ENCODE data around the gene COG5.
"Not testable (repeated sequence)": the region's sequence is repeated elsewhere in the genome, so short reads cannot be mapped to it uniquely, and the experiment has no call there.

Gene COG5

GRCh38 chr7:107164092-107164491 is 399.6 kb downstream of the COG5 start:
- TF ChIP-seq ZNF274 (IDR thresholded peaks at IDR 0.05; ENCODE audit: low read depth, low read length) (no peak), YY1 (IDR thresholded peaks at IDR 0.05; ENCODE audit: insufficient read depth, insufficient read length) (no peak)
- Histone ChIP-seq H3K4me3 (ENCODE audit: insufficient read length, low read depth) (no peak overlapping the region), H3K4me1 (ENCODE audit: insufficient read depth, insufficient read length) (no peaks in the 10 kb centered on the region), H3K9ac (ENCODE audit: insufficient read length, low read depth) (no peak overlapping the region), H3K27me3 (ENCODE audit: insufficient read depth, insufficient read length) (no peaks in the 10 kb centered on the region), H3K36me3 (ENCODE audit: insufficient read depth, insufficient read length, low read length) (no peaks in the 10 kb centered on the region), H3K9me3 (ENCODE audit: insufficient read depth, low read length) (no peaks in the 10 kb centered on the region)
- DNase-seq (ENCODE audit: low read depth, low spot score) = no peak

DNA sequence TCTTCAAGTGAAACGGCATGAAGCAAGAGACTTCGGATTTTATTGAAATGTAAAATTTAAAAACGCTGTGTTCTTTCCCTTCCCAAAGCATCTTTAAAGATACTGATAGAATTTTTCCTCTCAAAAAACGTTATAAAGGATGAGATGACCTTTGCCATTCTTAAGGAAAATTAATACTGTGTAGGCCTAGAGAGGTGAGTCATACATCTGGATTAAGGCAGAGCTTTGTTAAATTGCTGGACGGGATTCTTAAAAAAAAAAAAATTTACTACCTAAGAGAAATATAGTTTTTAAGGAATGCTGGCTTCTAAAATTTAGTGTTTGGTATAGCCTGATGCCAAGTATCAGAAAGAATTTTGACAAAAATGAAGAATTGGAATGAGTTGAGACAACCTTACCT is 401.2 kb downstream of the COG5 start:
- no peak overlapping the region for H3K4me3 ChIP-seq (ENCODE audit: insufficient read length, low read depth)
- no peaks in the 10 kb centered on the region for H3K4me1 ChIP-seq (ENCODE audit: insufficient read depth, insufficient read length)
- TF ChIP-seq YY1 (IDR thresholded peaks at IDR 0.05; ENCODE audit: insufficient read depth, insufficient read length) (no peak), ZNF274 (IDR thresholded peaks at IDR 0.05; ENCODE audit: low read depth, low read length) (no peak), SUZ12 (IDR thresholded peaks at IDR 0.05; ENCODE audit: extremely low read depth, insufficient read depth, insufficient read length) (no peak)
- H3K27me3 ChIP-seq (ENCODE audit: insufficient read depth, insufficient read length) = no peaks in the 10 kb centered on the region
- no peaks in the 10 kb centered on the region for H3K36me3 ChIP-seq (ENCODE audit: insufficient read depth, insufficient read length, low read length)
- no peaks in the 10 kb centered on the region for H3K9me3 ChIP-seq (ENCODE audit: insufficient read depth, low read length)
- H3K9ac ChIP-seq (ENCODE audit: insufficient read length, low read depth) = no peak overlapping the region
- no peak for DNase-seq (ENCODE audit: low read depth, low spot score)

DNA sequence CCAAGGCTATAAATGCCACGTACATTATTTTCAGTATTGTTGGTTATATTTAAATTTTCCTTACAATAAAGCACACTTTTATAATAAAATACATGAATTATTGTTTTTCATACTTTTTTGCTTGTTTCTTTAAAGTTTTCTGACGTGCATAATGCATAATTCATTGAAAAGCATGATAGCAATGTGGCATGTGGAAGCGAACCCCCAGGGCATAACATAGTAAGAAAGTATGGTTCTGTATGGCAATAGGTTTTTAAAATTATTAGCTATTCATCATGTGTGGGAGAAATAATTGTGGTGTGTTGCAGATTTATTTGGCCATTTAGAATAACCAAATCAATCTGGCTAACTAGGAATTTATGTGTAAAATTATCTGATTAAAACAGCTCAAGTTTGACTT is 402.3 kb downstream of the COG5 start:
- no peaks in the 10 kb centered on the region for H3K36me3 ChIP-seq (ENCODE audit: insufficient read depth, insufficient read length, low read length)
- H3K27me3 ChIP-seq (ENCODE audit: insufficient read depth, insufficient read length) = no peaks in the 10 kb centered on the region
- H3K4me1 ChIP-seq (ENCODE audit: insufficient read depth, insufficient read length) = no peaks in the 10 kb centered on the region
- TF ChIP-seq ZNF274 (IDR thresholded peaks at IDR 0.05; ENCODE audit: low read depth, low read length) (no peak), SUZ12 (IDR thresholded peaks at IDR 0.05; ENCODE audit: extremely low read depth, insufficient read depth, insufficient read length) (no peak), YY1 (IDR thresholded peaks at IDR 0.05; ENCODE audit: insufficient read depth, insufficient read length) (no peak)
- no peak overlapping the region for H3K9ac ChIP-seq (ENCODE audit: insufficient read length, low read depth)
- H3K9me3 ChIP-seq (ENCODE audit: insufficient read depth, low read length) = no peaks in the 10 kb centered on the region
- H3K4me3 ChIP-seq (ENCODE audit: insufficient read length, low read depth) = no peak overlapping the region
- DNase-seq (ENCODE audit: low read depth, low spot score) = no peak

- Histone ChIP-seq H3K4me3 (ENCODE audit: insufficient read length, low read depth) (no peak overlapping the region), H3K9me3 (ENCODE audit: insufficient read depth, low read length) (no peaks in the 10 kb centered on the region), H3K27me3 (ENCODE audit: insufficient read depth, insufficient read length) (no peaks in the 10 kb centered on the region), H3K9ac (ENCODE audit: insufficient read length, low read depth) (no peak overlapping the region), H3K4me1 (ENCODE audit: insufficient read depth, insufficient read length) (no peaks in the 10 kb centered on the region), H3K36me3 (ENCODE audit: insufficient read depth, insufficient read length, low read length) (no peaks in the 10 kb centered on the region)
- TF ChIP-seq ZNF274 (IDR thresholded peaks at IDR 0.05; ENCODE audit: low read depth, low read length) = no peak
- TF ChIP-seq SUZ12 (IDR thresholded peaks at IDR 0.05; ENCODE audit: extremely low read depth, insufficient read depth, insufficient read length) = no peak
- DNase-seq (ENCODE audit: low read depth, low spot score) = no peak
Measured at GRCh38 chr7:107160389-107160788, 403.3 kb downstream of the COG5 start.

DNA sequence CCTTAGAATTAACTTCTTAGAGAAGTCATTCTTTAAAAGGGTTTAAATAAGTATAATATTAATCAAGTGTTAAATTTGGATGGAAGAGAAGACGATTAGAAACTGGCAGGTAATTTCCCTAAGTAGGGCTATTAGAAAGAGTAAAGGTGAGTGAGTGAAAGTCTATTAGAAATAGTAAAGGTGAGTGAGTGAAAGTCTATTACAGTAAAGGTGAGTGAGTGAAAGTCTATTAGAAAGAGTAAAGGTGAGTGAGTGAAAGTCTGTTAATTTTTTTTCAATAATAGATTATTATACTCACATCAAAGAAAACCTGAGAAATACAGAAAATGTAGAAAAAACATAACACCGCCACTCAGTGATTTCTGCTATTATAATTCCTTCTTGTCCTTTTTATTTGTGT is 405.7 kb downstream of the COG5 start:
- DNase-seq (ENCODE audit: low read depth, low spot score) = no peak
- H3K27me3 ChIP-seq (ENCODE audit: insufficient read depth, insufficient read length) = no peaks in the 10 kb centered on the region
- no peaks in the 10 kb centered on the region for H3K9me3 ChIP-seq (ENCODE audit: insufficient read depth, low read length)
- H3K4me3 ChIP-seq (ENCODE audit: insufficient read length, low read depth) = no peak overlapping the region
- no peaks in the 10 kb centered on the region for H3K4me1 ChIP-seq (ENCODE audit: insufficient read depth, insufficient read length)
- TF ChIP-seq YY1 (IDR thresholded peaks at IDR 0.05; ENCODE audit: insufficient read depth, insufficient read length) = no peak
- TF ChIP-seq SUZ12 (IDR thresholded peaks at IDR 0.05; ENCODE audit: extremely low read depth, insufficient read depth, insufficient read length) = no peak
- TF ChIP-seq ZNF274 (IDR thresholded peaks at IDR 0.05; ENCODE audit: low read depth, low read length) = no peak
- H3K36me3 ChIP-seq (ENCODE audit: insufficient read depth, insufficient read length, low read length) = no peaks in the 10 kb centered on the region
- H3K9ac ChIP-seq (ENCODE audit: insufficient read length, low read depth) = no peak overlapping the region

GRCh38 chr7:107157091-107157490 is 406.6 kb downstream of the COG5 start:
- Histone ChIP-seq H3K27me3 (ENCODE audit: insufficient read depth, insufficient read length) (no peaks in the 10 kb centered on the region), H3K9me3 (ENCODE audit: insufficient read depth, low read length) (no peaks in the 10 kb centered on the region), H3K9ac (ENCODE audit: insufficient read length, low read depth) (no peak overlapping the region), H3K4me1 (ENCODE audit: insufficient read depth, insufficient read length) (no peaks in the 10 kb centered on the region), H3K36me3 (ENCODE audit: insufficient read depth, insufficient read length, low read length) (no peaks in the 10 kb centered on the region), H3K4me3 (ENCODE audit: insufficient read length, low read depth) (no peak overlapping the region)
- no peak for TF ChIP-seq YY1 (IDR thresholded peaks at IDR 0.05; ENCODE audit: insufficient read depth, insufficient read length)
- TF ChIP-seq SUZ12 (IDR thresholded peaks at IDR 0.05; ENCODE audit: extremely low read depth, insufficient read depth, insufficient read length) = no peak
- TF ChIP-seq ZNF274 (IDR thresholded peaks at IDR 0.05; ENCODE audit: low read depth, low read length) = no peak
- DNase-seq (ENCODE audit: low read depth, low spot score) = no peak

- H3K4me1 ChIP-seq (ENCODE audit: insufficient read depth, insufficient read length); H3K9me3 ChIP-seq (ENCODE audit: insufficient read depth, low read length); DNase-seq (ENCODE audit: low read depth, low spot score); H3K9ac ChIP-seq (ENCODE audit: insufficient read length, low read depth); H3K4me3 ChIP-seq (ENCODE audit: insufficient read length, low read depth); H3K36me3 ChIP-seq (ENCODE audit: insufficient read depth, insufficient read length, low read length); H3K27me3 ChIP-seq (ENCODE audit: insufficient read depth, insufficient read length): not testable (repeated sequence)
Measured at GRCh38 chr7:107155726-107156125, 408.0 kb downstream of the COG5 start.

DNA sequence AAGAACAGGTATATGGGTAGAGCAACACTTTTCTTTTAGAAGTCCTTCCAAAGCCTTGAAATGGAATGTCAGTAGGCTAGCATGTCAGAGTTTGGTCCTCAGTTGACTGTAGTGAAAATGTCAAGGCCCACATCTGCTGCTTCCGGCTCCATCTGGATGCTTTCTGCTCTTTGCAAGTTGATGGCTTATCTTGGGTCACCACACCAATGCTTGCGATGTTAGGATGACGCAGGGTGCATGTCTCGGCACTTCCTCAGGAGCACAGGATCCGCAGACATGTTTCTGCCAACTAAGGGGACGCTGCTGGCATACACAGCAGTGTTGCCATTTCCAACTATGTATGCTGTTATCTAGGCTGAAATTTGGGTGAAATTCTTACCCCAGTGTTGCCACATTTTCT is 408.9 kb downstream of the COG5 start:
- DNase-seq (ENCODE audit: low read depth, low spot score) = no peak
- no peak overlapping the region for H3K4me3 ChIP-seq (ENCODE audit: insufficient read length, low read depth)
- H3K4me1 ChIP-seq (ENCODE audit: insufficient read depth, insufficient read length) = no peaks in the 10 kb centered on the region
- no peaks in the 10 kb centered on the region for H3K9me3 ChIP-seq (ENCODE audit: insufficient read depth, low read length)
- no peak overlapping the region for H3K9ac ChIP-seq (ENCODE audit: insufficient read length, low read depth)
- H3K36me3 ChIP-seq (ENCODE audit: insufficient read depth, insufficient read length, low read length) = no peaks in the 10 kb centered on the region
- TF ChIP-seq ZNF274 (IDR thresholded peaks at IDR 0.05; ENCODE audit: low read depth, low read length) = no peak
- no peak for TF ChIP-seq YY1 (IDR thresholded peaks at IDR 0.05; ENCODE audit: insufficient read depth, insufficient read length)
- no peak for TF ChIP-seq SUZ12 (IDR thresholded peaks at IDR 0.05; ENCODE audit: extremely low read depth, insufficient read depth, insufficient read length)
- no peaks in the 10 kb centered on the region for H3K27me3 ChIP-seq (ENCODE audit: insufficient read depth, insufficient read length)

All from NT2/D1 (cell line).